Stimulated activated CD4-positive, alpha-beta T cell treated with anti-CD3 and anti-CD28 coated beads, Interleukin-2, amount 100 ng/mL, for 24 hours (primary cell): ENCODE measurements around the gene OR2J2.
"Not testable (repeated sequence)": the region's sequence is repeated elsewhere in the genome, so short reads cannot be mapped to it uniquely, and the experiment has no call there.

Experiments
- DNase-seq, 2 donors: peaks; one replicate each; pipeline ENCODE4 v3.0.0-alpha.2; 2020

The OR2J2 gene

DNA sequence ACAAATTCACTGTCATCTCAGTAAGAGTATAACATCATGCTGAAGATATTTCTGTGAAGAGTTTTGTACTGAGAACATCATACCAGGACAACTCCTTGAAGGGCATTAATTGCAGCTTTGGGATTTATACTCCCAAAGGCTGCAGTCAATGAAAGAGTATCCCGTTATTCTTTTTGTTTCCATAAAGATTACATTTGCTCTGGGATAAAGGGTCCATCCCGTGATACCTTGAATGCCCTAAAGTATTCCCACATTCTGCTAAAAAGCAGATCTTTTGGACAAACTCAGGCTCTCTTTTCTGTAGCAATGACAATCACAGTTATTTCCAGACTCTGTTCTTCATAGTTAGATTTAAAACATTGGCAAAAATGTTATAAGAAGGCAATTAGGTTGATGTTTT, at the start of gene OR2J2:
OR2J2 (plus strand) TSS at position 301 of the 400 bp plus-strand sequence. CDS start 2,729 bp downstream, outside the sequence.
- DNase-seq = not testable (repeated sequence)

DNA sequence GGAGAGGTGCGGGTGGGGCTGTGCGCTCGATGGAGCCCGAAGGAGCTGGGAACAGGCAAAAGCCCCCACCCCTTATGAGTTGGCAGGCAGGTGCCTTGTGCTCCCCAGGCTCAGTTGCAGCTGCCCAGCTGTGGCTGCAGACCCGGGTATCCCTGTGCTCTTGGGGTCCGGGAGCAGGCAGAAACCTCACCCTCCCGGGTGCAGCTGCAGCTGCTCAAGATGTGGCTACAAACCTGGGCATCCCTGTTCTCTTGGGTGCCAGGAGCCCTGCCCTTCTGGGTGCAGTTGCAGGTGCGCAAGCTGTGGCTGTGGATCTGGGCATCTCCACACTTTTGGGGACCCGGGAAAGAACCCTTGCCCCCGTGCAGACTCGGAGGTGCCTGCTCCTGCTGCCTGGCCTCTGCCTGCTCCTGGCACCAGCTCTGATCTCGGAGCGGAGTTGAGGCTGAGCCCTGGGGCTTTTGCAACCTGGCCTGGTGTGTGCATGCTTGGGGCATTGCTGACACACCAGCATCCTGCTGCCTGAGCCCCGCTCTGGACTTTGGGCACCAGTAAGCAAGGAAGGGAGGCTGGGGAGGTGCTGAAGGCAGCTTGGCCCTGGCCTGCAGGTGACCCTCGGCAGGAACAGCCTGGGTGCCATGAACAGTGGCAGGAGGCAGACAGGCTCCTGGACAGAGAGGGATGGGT, 41.2 kb upstream of the OR2J2 start:
- DNase-seq = no peak

DNA sequence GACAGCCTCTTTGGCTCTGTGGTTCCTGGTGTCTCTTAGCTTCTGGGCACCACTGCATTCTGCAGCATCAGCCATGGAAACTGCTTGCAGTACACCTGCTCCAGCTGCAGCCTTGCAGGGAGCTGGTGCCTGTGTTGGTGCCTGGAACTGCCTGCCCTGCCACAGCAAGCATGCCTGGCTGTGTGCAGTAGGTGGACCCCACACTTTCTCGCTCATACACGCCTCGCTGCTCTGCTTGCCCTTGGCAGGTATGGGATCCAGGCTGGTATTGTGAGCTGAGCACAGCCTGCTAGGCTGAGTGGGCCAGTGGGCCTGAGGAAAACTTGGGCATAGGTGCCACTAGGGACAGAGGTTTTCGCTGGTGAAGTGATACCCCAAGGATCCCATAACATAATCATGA, 40.1 kb upstream of the OR2J2 start:
- no peak for DNase-seq

DNA sequence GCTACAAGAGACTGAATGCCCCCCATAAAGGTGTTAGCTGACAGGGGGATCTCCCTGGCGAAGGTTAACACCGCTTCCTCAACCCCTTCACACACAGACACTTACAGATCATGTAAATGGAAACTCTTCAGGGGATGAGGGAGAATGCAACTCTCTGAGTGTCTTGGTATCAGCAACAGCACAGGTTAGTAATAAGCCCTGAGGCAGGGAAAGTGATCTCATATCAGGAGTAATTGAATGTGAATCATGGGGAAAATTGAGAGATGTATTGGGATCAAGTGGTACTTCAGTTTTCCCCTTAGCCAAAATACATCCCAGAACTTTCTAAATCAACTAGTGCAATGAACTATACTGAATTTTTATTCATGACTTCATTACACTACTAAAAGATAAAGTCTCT, 39.0 kb upstream of the OR2J2 start:
- no peak for DNase-seq

DNA sequence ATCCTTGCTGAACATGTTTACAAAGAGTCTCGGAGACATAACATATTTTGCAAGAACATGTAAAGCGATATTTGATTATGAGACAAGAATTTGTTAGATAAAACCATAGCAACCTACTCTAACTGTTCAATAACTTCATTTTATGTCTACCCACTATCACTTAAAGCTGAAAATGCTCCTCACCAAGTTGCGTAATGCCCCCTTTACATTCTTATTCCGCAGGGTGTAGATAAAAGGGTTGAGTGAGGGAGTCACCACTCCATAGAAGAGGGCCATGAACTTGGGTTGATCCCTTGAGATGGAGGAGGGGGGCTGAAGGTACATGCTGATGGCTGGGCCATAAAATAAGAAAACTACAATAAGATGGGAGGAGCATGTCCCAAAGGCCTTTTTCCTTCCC, 33.0 kb upstream of the OR2J2 start:
- DNase-seq = no peak

DNA sequence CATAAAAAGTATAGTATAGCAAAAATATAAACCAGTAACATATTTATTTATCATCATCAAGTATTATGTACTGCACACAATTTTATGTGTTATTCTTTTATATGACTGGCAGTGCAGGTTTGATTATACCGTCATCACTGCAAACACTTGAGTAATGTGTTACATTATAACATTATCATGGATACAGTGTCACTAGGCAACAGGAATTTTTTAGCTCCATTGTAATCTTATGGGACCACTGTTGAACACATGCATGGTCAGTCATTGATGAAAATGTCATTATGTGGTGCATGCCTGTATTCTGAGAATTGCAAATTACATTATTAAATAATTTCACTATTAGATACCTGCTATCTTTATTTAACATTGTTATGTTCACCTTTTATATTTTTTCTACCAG, 29.1 kb upstream of the OR2J2 start:
- DNase-seq = no peak

DNA sequence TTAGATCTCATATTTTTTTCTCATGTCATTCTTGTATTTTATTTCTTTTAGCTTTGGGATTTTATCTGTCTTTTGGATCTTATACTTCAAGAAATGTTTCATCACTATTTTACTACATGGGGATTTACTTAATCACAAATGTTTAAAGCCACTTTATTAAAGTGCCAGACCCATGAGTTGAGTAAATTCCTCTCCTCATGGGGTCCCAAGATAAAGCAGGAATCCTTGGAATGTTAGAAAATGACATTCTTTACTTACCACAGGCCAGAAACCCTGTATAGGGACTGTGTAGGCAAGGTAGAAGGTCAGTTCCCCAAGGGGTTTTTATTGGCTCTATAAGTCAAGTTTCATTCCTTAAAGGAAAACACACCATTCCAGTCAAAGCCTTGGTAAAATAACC, 28.4 kb upstream of the OR2J2 start:
- DNase-seq = no peak

DNA sequence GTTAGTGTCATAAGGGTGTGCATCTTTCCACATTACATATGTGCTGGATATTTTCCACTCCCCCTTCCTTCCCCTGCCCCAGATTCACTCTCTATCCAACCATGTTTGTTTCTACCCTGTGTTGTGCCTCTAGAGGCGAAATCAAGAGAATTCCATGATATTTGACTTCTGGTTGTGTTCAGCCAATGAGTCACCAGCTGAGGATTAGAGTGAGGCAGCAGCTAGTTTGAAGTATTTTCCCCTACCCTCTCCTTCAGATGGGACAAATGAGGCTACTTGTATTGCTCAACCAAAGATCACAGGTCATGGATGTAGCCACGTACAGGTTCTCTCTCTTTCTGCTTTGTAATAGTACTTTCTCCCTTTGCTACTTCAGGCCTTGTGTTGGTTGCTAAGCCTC, 24.5 kb upstream of the OR2J2 start:
- no peak for DNase-seq

DNA sequence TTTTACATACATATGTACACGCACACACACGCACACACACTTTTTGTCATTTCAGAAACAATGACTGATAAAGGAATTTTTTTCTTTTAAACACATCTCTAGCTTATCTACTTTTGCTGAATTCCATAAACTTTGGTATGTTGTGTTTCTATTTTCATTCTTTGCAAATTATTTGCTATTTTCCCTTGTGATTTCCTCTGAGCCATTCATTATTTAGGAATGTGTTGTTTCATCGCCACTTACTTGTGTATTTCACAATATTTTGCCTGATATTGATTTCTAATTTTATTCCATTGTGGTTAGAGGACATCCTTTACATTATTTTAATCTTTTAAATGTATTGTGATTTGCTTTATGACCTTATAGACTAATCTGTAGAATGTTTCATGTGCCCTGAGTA, 23.6 kb upstream of the OR2J2 start:
- no peak for DNase-seq

DNA sequence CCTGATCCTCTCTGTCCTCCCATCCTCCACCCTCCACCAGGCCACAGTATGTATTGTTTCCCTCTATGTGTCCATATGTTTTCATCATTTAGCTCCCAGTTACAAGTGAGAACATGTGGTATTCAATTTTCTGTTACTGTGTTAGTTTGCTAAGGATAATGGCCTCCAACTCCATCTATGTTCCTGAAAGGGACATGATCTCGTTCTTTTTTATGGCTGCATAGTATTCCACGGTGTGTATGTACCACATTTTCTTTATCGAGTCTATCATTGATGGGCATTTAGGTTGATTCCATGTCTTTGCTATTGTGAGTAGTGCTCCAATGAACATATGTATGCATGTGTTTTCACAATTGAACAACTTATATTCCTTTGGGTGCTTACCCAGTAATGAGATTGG, 21.3 kb upstream of the OR2J2 start:
- not testable (repeated sequence) for DNase-seq

DNA sequence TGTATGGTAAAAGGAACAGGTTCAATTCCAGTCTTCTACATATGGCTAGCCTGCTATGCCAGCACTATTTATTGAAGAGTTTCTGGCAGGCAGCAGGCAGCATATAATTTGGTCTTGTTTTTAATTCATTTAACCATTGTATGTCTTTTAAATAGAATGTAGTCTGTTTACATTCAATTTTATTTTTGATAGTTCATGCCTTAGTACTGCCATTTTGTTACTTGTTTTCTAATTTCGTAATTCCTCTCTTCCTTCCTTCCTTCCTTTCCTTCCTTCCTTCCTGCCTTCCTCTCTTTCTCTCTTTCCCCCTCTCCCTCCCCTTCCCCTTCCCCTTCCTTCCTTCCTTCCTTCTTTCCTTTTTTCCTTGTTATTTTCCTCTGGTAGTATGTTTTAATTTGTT, 17.6 kb upstream of the OR2J2 start:
- no peak for DNase-seq

DNA sequence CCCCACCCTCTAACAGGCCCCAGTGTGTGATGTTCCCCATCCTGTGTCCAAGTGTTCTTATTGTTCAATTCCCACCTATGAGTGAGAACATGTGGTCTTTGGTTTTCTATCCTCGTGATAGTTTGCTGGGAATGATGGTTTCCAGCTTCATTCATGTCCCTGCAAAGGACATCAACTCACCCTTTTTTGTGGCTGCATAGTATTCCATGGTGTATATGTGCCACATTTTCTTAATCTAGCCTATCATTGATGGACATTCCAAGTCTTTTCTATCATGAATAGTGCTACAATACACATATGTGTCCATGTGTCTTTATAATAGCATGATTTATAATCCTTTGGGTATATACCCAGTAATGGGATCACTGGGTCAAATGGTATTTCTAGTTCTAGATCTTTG, 15.5 kb upstream of the OR2J2 start:
- DNase-seq = not testable (repeated sequence)

DNA sequence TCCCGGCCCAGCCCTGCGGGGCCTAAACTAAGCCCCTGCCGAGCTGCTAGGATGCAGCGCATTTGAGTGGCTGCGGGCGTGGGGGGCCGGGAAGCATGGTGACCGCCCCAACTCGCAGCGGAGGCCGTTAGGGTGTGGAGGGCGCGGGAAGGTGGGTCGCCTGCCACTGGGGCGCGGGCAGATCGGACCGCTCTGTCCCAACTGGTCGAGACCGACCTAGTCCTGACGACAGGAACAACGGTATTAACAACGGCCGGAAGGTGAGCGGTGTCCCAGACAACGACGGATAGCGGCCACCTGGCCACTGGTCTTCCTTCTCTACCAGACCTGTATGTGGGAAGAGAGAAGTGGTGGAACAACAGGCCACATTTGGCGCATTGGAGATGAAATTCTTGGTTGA, 10.8 kb upstream of the OR2J2 start:
- DNase-seq = not testable (repeated sequence)

DNA sequence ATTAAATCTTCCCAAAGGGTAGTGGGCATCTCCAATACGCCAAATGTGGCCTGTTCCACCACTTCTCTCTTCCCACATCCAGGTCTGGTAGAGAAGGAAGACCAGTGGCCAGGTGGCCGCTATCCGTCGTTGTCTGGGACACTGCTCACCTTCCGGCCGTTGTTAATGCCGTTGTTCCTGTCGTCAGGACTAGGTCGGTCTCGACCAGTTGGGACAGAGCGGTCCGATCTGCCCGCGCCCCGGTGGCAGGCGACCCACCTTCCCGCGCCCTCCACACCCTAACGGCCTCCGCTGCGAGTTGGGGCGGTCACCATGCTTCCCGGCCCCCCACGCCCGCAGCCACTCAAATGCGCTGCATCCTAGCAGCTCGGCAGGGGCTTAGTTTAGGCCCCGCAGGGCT, 5.1 kb upstream of the OR2J2 start:
- not testable (repeated sequence) for DNase-seq

DNA sequence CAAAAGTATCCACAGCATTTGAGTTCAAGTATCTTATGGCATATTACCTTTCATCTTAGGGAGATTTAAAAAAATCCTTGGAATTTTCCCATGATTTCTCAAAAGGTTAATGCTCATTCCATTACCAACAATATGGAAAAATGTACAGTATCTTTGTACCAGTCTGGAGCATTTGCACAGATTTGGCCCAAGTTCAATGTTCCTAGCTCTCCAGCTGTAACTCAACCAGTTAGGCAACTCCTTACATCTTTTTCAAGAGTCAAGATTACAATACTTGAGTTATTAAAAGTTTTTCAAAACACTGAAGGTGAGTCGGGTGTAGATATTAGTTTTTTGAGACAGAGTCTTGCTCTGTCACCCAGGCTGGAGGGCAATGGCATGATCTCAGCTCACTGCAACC, 1.0 kb downstream of the OR2J2 start:
- DNase-seq = no peak

DNA sequence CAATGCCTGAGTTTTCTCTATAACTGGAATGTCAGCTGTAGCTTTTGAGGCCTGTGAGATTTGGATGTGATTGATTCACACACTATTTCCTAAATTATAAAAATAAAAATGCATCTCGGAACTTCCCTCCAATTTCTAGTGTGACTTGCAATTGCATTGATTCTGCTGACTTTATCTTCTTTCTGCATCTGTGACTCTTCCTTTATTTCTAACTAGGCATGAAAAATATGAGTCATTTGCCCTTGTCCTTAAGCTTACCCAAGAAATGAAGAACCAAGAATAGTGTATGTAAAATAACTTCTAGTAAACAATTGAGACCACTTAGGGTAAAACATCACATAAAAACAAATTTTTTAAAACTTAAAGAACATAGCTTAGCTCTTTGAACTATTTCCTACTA, 12.9 kb downstream of the OR2J2 start:
- no peak for DNase-seq

DNA sequence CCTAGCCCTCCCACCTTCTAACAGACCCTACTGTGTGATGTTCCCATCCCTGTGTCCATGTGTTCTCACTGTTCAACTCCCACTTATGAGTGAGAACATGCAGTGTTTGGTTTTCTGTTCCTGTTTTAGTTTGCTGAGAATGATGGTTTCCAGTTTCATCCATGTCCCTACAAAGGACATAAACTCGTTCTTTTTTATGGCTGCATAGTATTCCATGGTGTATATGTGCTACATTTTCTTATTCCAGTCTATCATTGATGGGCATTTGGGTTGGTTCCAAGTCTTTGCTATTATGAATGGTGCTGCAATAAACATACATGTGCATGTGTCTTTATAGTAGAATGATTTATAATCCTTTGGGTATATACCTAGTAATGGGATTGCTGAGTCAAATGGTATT, 18.0 kb downstream of the OR2J2 start:
- not testable (repeated sequence) for DNase-seq

DNA sequence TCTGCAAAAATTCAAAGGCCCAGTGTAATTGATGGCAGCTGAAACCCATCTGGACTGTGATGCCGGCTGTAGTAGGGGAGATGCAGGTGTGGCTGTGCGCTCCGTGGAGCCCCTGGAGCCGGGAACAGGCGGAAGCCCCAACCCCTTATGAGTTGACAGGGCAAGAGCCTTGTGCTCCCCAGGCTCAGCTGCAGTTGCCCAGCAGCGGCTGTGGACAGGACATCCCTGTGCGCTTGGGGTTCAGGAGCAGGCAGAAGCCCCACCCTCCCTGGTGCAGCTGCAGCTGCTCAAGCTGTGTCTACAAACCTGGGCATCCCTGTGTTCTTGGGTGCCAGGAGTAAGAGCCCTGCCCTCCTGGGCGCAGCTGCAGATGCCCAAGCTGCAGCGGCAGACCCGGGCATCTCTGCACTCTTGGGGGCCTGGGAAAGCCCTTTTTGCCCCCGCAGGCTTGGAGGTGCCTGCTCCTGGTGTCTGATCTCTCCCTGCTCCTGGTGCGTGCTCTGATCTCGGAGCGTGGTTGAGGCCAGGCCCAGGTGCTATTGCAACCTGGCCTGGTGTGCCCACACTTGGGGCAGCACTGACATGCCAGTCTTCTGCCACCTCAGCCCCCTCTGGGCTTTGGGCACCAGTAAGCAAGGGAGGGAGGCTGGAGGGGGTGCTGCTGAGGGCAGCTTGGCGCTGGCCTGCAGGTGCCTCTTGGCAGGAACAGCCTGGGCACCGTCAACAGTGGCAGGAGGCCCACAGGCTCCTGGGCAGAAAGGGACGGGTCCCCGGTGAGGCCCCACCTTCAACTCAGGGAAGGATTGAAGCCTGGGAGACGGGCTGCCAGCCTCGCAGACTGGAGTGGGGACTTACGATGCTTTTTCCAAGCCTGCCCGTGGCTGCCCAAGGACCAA, 30.3 kb downstream of the OR2J2 start:
- DNase-seq = no peak

DNA sequence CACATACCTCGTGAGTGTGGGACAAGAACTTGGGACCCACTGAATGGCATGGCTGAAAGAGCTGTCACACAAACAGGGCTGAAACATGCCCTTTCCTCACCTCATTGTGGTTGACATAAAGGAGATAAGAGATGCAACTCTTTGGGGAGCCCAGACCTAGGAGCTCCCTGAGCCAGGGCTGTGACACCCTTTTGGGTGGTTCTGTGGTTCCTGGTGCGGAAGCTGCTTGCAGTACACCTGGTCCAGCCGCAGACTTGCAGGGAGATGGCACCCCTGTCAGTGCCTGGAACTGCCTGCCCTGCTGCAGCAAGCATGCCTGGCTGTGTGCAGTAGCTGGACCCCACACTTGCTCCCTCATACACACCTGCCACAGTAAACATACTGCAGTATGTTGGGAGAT, 31.3 kb downstream of the OR2J2 start:
- DNase-seq = no peak

DNA sequence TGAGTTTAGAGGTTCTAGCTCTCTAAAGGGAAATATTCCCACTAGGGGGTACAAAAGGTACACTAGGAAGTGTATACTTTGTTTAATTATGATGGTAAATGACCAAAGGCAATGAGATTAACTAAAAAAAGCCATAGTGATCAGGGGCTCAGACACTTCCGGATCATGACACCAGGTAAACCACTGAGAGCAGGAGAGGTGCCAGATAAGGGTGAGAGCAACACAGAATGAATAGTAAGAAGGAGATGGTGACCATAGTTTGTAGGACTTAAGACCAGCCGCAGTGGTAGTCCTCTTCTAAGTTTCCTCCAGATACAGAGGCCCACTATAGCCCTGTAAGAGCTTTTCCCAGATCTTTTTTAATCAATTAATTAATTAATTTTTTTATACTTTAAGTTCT, 40.8 kb downstream of the OR2J2 start:
- no peak for DNase-seq

DNA sequence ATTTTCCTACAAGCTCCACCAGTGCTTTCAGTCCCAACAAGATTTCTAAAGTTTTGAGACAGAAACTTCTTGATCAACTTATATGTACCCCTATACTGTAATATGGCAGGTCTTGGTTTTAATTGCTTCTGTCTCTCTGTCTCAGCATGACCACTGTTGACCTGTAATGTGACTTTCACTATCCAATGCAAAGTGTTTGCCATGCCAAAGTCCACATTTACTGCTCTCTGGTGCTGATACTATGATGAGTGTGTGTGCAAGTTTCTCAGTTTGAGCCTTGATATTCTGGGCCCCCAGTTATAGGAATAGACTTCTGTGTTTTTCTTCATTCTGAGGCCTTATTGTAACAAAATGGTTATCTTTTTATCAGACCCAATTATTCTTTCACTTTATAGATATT, 45.8 kb downstream of the OR2J2 start:
- DNase-seq = no peak

DNA sequence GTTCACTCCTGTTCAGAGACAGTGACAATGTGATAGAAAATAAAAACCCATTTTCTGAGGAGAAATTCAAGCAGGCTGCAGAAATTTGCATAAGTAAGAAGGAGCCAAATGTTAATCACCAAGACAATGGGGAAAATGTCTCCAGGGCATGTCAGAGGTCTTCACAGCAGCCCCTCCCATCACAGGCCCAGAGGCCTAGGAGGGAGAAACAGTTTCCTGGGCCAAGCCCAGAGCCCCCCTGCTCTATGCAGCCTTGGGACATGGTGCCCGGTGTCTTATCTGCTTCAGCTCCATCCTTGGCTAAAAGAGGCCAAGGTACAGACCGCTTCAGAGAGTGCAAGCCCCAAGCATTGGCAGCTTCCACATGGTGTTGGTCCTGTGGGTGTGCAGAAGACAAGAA, 46.5 kb downstream of the OR2J2 start:
- not testable (repeated sequence) for DNase-seq

DNA sequence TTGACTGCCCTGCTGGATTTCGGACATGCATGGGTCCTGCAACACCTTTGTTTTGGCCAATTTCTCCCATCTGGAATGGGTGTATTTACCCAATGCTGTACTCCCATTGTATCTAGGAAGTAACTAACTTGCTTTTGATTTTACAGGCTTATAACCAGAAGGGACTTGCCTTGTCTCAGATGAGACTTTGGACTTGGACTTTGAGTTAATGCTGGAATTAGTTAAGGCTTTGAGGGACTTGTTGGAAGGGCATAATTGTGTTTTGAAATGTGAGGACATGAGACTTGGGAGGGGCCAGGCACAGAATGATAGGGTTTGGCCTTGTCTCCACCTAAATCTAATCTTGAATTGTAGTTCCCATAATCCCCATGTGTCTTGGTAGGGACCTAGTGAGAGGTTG, 47.3 kb downstream of the OR2J2 start:
- DNase-seq = not testable (repeated sequence)
